ENCODE data around the gene P2RX2.

The P2RX2 gene

GRCh38 chr12:132611620-132612019 lies 7.0 kb upstream of the P2RX2 start:
- Histone ChIP-seq H3K36me3 (ENCODE audit: insufficient read depth, low read length) (no peaks in the 10 kb centered on the region), H3K27ac (ENCODE audit: low read depth, low read length) (no peak overlapping the region), H3K9me3 (ENCODE audit: insufficient read depth, low read depth, low read length) (peaks cover 13% of the 10 kb centered on the region), H3K4me1 (ENCODE audit: insufficient read depth, low read length) (no peaks in the 10 kb centered on the region), H3K9ac (ENCODE audit: low read depth, low read length) (no peak overlapping the region), H3K4me3 (ENCODE audit: low read length) (no peak overlapping the region), H3K27me3 (ENCODE audit: insufficient read depth, low read length) (peaks cover 94% of the 10 kb centered on the region)
- WGBS, result 85% methylated on average over 10 of the region's 10 CpGs

GRCh38 chr12:132614029-132614428 lies 4.5 kb upstream of the P2RX2 start:
- Histone ChIP-seq H3K9me3 (ENCODE audit: insufficient read depth, low read depth, low read length) (peaks cover 25% of the 10 kb centered on the region), H3K4me1 (ENCODE audit: insufficient read depth, low read length) (no peaks in the 10 kb centered on the region), H3K27me3 (ENCODE audit: insufficient read depth, low read length) (peaks cover 92% of the 10 kb centered on the region), H3K9ac (ENCODE audit: low read depth, low read length) (no peak overlapping the region), H3K4me3 (ENCODE audit: low read length) (no peak overlapping the region), H3K27ac (ENCODE audit: low read depth, low read length) (no peak overlapping the region), H3K36me3 (ENCODE audit: insufficient read depth, low read length) (no peaks in the 10 kb centered on the region)
- 79% methylated on average over 5 of the region's 5 CpGs for WGBS

- Histone ChIP-seq H3K9me3 (ENCODE audit: insufficient read depth, low read depth, low read length) (peaks cover 25% of the 10 kb centered on the region), H3K27ac (ENCODE audit: low read depth, low read length) (no peak overlapping the region), H3K4me1 (ENCODE audit: insufficient read depth, low read length) (no peaks in the 10 kb centered on the region), H3K9ac (ENCODE audit: low read depth, low read length) (no peak overlapping the region), H3K27me3 (ENCODE audit: insufficient read depth, low read length) (peaks cover 92% of the 10 kb centered on the region), H3K36me3 (ENCODE audit: insufficient read depth, low read length) (no peaks in the 10 kb centered on the region), H3K4me3 (ENCODE audit: low read length) (no peak overlapping the region)
- WGBS, result 33% methylated on average over 18 of the region's 18 CpGs
Observed at GRCh38 chr12:132614861-132615578, 3.6 kb upstream of the P2RX2 start.

- Histone ChIP-seq H3K9ac (ENCODE audit: low read depth, low read length) (no peak overlapping the region), H3K27me3 (ENCODE audit: insufficient read depth, low read length) (peaks cover 92% of the 10 kb centered on the region), H3K9me3 (ENCODE audit: insufficient read depth, low read depth, low read length) (peaks cover 25% of the 10 kb centered on the region), H3K36me3 (ENCODE audit: insufficient read depth, low read length) (no peaks in the 10 kb centered on the region), H3K4me1 (ENCODE audit: insufficient read depth, low read length) (no peaks in the 10 kb centered on the region), H3K27ac (ENCODE audit: low read depth, low read length) (no peak overlapping the region), H3K4me3 (ENCODE audit: low read length) (no peak overlapping the region)
- WGBS, result 75% methylated on average over 16 of the region's 16 CpGs
Observed at GRCh38 chr12:132615579-132616038, 3.0 kb upstream of the P2RX2 start.

- Histone ChIP-seq H3K27ac (ENCODE audit: low read depth, low read length) (no peak overlapping the region), H3K4me3 (ENCODE audit: low read length) (no peak overlapping the region), H3K27me3 (ENCODE audit: insufficient read depth, low read length) (peaks cover 83% of the 10 kb centered on the region), H3K9ac (ENCODE audit: low read depth, low read length) (no peak overlapping the region), H3K4me1 (ENCODE audit: insufficient read depth, low read length) (no peaks in the 10 kb centered on the region), H3K9me3 (ENCODE audit: insufficient read depth, low read depth, low read length) (peaks cover 16% of the 10 kb centered on the region), H3K36me3 (ENCODE audit: insufficient read depth, low read length) (no peaks in the 10 kb centered on the region)
- 90% methylated on average over 4 of the region's 4 CpGs for WGBS
Observed at GRCh38 chr12:132617135-132617701, 1.4 kb upstream of the P2RX2 start.

DNA sequence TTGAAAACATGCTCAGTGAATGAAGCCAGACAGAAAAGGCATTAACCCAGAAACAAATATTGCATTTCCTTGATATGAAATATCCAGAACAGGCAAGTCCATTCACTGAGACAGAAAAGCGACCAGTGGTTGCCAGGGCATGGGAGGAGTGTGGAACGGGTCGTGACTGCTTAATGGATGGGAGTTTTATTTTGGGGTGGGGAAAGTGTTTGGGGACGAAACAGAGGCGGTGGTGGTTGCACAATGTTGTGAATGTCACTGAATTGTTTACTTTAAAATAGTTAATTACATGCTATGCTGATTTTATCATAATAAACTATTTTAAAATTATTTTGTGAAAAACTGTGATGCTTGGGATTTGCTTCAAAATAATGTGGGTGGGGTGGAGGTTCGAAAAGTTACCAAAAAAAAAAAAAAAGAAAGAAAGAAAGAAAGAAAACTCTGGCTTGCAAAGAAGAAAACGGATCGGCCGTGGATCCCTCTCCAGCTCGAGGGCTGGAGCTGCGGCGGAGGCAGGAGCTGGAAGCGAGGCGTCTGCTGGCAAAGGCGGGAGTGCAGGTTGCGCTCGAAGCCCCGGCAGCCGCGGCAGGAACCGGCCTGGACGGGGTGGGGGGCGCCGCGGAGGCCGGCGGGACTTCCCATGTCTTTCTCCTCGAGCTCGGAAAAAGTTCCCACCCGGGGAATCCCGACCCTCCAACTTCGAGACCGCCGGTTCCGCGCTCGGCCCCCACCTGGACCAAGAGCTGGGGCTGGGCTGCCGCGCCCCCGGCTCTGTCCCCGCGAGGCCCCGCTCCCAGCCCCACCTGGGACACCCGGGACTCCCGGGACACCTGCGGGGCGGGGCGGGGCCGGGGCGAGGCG lies 524 bp upstream of the P2RX2 start:
- WGBS, result 10% methylated on average over 51 of the region's 51 CpGs
- H3K27me3 ChIP-seq (ENCODE audit: insufficient read depth, low read length), result peaks cover 74% of the 10 kb centered on the region
- no peak overlapping the region for H3K27ac ChIP-seq (ENCODE audit: low read depth, low read length)
- H3K4me3 ChIP-seq (ENCODE audit: low read length), result peak overlapping the region; percentile 49
- no peaks in the 10 kb centered on the region for H3K36me3 ChIP-seq (ENCODE audit: insufficient read depth, low read length)
- H3K4me1 ChIP-seq (ENCODE audit: insufficient read depth, low read length), result no peaks in the 10 kb centered on the region
- peaks cover 14% of the 10 kb centered on the region for H3K9me3 ChIP-seq (ENCODE audit: insufficient read depth, low read depth, low read length)
- no peak overlapping the region for H3K9ac ChIP-seq (ENCODE audit: low read depth, low read length)

DNA sequence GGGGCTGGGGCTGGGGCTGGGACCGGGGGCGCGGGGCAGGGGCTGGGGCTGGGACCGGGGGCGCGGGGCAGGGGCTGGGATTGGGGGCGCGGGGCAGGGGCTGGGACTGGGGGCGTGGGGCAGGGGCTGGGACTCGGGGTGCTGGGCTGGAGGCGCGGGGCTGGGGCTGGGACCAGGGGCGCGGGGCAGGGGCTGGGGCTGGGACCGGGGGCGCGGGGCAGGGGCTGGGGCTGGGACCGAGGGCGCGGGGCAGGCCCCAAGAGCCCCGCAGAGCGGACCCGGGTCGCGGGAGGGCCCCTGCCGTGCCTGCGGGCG lies 452 bp downstream of the P2RX2 start:
- Histone ChIP-seq H3K4me3 (ENCODE audit: low read length) (no peak overlapping the region), H3K36me3 (ENCODE audit: insufficient read depth, low read length) (peaks cover 8% of the 10 kb centered on the region), H3K27me3 (ENCODE audit: insufficient read depth, low read length) (peaks cover 66% of the 10 kb centered on the region), H3K9me3 (ENCODE audit: insufficient read depth, low read depth, low read length) (peaks cover 14% of the 10 kb centered on the region), H3K4me1 (ENCODE audit: insufficient read depth, low read length) (no peaks in the 10 kb centered on the region), H3K27ac (ENCODE audit: low read depth, low read length) (no peak overlapping the region), H3K9ac (ENCODE audit: low read depth, low read length) (no peak overlapping the region)
- 13% methylated on average over 22 of the region's 28 CpGs for WGBS

DNA sequence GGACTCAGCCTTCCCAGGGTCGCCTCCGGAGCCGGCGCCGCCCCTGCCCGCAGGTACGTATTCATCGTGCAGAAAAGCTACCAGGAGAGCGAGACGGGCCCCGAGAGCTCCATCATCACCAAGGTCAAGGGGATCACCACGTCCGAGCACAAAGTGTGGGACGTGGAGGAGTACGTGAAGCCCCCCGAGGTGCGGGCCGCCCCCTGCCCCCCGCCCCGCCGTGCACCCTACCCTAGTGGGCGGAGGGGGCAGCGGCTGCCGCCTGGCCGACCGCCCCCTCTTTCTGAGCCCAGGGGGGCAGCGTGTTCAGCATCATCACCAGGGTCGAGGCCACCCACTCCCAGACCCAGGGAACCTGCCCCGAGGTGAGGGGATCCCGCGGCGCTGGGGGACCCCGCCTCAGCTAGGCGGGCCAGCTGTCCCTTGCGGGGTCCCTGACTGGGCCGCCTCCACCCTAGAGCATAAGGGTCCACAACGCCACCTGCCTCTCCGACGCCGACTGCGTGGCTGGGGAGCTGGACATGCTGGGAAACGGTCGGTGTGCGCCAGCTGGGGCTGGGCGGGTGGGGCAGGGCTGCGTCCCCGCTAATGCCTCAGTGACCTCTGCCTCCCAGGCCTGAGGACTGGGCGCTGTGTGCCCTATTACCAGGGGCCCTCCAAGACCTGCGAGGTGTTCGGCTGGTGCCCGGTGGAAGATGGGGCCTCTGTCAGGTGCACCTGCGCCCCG lies 973 bp downstream of the P2RX2 start:
- Histone ChIP-seq H3K27ac (ENCODE audit: low read depth, low read length) (no peak overlapping the region), H3K27me3 (ENCODE audit: insufficient read depth, low read length) (peaks cover 62% of the 10 kb centered on the region), H3K9ac (ENCODE audit: low read depth, low read length) (no peak overlapping the region), H3K4me1 (ENCODE audit: insufficient read depth, low read length) (no peaks in the 10 kb centered on the region), H3K4me3 (ENCODE audit: low read length) (no peak overlapping the region), H3K36me3 (ENCODE audit: insufficient read depth, low read length) (peaks cover 13% of the 10 kb centered on the region), H3K9me3 (ENCODE audit: insufficient read depth, low read depth, low read length) (peaks cover 14% of the 10 kb centered on the region)
- 28% methylated on average over 53 of the region's 53 CpGs for WGBS

- H3K27me3 ChIP-seq (ENCODE audit: insufficient read depth, low read length), result peaks cover 56% of the 10 kb centered on the region
- peaks cover 14% of the 10 kb centered on the region for H3K9me3 ChIP-seq (ENCODE audit: insufficient read depth, low read depth, low read length)
- no peak overlapping the region for H3K27ac ChIP-seq (ENCODE audit: low read depth, low read length)
- H3K4me3 ChIP-seq (ENCODE audit: low read length), result no peak overlapping the region
- H3K9ac ChIP-seq (ENCODE audit: low read depth, low read length), result no peak overlapping the region
- no peaks in the 10 kb centered on the region for H3K4me1 ChIP-seq (ENCODE audit: insufficient read depth, low read length)
- WGBS, result 71% methylated on average over 28 of the region's 29 CpGs
- H3K36me3 ChIP-seq (ENCODE audit: insufficient read depth, low read length), result peaks cover 21% of the 10 kb centered on the region
Observed at GRCh38 chr12:132620113-132620898, 1.7 kb downstream of the P2RX2 start.

- H3K4me1 ChIP-seq (ENCODE audit: insufficient read depth, low read length), result no peaks in the 10 kb centered on the region
- WGBS, result 81% methylated on average over 28 of the region's 28 CpGs
- peaks cover 14% of the 10 kb centered on the region for H3K9me3 ChIP-seq (ENCODE audit: insufficient read depth, low read depth, low read length)
- H3K36me3 ChIP-seq (ENCODE audit: insufficient read depth, low read length), result peaks cover 29% of the 10 kb centered on the region
- no peak overlapping the region for H3K4me3 ChIP-seq (ENCODE audit: low read length)
- no peak overlapping the region for H3K9ac ChIP-seq (ENCODE audit: low read depth, low read length)
- H3K27ac ChIP-seq (ENCODE audit: low read depth, low read length), result no peak overlapping the region
- H3K27me3 ChIP-seq (ENCODE audit: insufficient read depth, low read length), result peaks cover 48% of the 10 kb centered on the region
Observed at GRCh38 chr12:132620899-132621656, 2.5 kb downstream of the P2RX2 start.

Measured in HUES64 (cell line).